GM18498 (cell line): ENCODE results near the gene ASF1B.
"Not testable (repeated sequence)": the region's sequence is repeated elsewhere in the genome, so short reads cannot be mapped to it uniquely, and the experiment has no call there.

Experiments used
- ATAC-seq: cut with Tn5 transposase; IDR thresholded peaks from one replicate; pipeline ENCODE4 v1.9.1; 2021; ENCODE audit warnings: mild to moderate bottlenecking, moderate library complexity; ENCODE audit not compliant: unreplicated experiment

The ASF1B gene

GRCh38 chr19:14136509-14137281 is at the start of gene ASF1B:
Gene ASF1B, minus strand, starts transcription at chr19:14136589. Its CDS starts 133 bp downstream, at chr19:14136456.
- peak; percentile 85 for ATAC-seq

DNA sequence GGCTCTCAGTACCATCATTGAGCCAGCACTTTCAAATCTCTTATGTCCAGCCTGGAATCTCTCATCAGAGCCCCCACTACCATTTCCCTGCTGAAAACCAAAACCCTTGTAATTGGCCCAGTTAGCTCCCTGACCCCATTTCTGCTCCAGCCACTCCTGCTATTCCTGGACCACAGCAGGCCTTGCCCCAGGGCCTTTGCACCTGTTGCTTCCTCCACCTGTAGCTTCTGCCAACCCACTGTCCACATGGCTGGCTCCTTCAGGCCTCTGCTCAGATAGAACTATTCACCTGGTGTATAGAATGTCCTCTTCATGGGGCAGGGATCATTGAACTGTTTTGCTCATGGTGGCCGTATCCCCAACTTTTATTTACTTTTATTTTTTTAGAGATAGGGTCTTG is 49.3 kb upstream of the ASF1B start:
- not testable (repeated sequence) for ATAC-seq

- no peak for ATAC-seq
Measured at GRCh38 chr19:14185158-14185557, 48.8 kb upstream of the ASF1B start.

- ATAC-seq, result no peak
Measured at GRCh38 chr19:14183741-14184350, 47.5 kb upstream of the ASF1B start.

DNA sequence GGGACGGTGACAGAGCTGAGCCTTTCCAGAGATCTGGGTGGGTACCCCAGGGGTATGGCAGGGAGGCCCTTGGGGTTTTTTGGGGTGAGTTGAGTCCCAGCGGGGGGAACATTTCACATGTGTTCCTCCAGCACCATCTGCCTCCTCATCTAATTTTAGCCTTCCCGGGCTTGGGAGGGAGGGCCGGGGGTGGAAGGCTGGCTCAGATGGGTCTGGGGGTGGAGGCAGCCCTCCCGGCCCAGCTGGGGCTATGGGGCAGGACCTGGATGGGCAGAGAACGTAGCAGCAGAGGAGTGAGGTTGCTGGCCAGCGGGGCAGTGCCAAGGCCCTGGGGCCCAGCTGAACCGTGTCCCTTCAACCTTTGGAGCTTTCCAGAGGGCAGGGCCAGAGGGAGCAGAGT is 46.1 kb upstream of the ASF1B start:
- no peak for ATAC-seq

GRCh38 chr19:14181906-14182305 is 45.5 kb upstream of the ASF1B start:
- ATAC-seq, result no peak

GRCh38 chr19:14181199-14181598 is 44.8 kb upstream of the ASF1B start:
- not testable (repeated sequence) for ATAC-seq

DNA sequence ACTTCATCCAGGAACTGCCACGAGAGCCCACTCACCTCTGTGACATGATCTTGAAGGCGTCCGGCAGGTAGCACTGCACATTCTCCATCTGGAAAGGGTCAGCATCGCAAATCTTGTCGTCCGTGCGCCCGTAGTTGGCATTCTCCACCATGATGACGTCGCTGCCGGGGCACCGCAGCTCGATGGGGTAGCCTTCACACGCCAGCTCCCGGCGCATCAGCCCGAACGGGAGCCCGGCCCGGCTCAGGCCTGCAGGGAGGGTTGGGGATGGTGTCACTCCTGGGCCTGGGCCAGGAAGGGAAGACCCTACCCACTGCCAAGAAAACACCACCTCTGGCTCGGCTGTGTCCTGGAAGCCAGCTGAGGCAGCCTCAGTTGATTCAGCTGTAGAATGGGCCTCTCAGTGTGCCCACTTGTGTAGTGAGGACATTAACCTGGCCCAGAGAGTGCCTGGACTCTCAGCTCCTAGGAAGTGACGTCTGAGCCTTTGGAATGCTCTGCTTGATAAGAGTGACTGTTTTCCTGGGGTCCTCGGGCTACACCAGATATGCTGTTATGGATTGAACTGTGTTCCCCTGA is 41.2 kb upstream of the ASF1B start:
- no peak for ATAC-seq

DNA sequence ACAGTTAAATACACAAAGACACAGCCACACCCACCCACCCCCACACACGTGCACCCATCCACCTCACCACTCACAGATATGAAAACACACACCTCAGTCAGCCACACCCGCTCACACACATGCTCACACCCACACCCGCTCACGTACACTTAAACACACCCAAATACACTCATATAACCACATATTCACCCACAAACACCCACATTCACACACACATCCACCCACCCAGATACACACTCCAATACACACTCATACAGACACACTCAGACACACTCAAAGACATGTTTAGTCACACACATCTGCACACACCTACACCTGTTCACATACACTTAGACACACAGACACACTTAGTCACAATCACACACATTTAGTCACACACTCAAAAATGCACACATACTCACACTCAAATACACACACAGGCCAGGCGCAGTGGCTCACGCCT is 39.0 kb upstream of the ASF1B start:
- ATAC-seq, result no peak

DNA sequence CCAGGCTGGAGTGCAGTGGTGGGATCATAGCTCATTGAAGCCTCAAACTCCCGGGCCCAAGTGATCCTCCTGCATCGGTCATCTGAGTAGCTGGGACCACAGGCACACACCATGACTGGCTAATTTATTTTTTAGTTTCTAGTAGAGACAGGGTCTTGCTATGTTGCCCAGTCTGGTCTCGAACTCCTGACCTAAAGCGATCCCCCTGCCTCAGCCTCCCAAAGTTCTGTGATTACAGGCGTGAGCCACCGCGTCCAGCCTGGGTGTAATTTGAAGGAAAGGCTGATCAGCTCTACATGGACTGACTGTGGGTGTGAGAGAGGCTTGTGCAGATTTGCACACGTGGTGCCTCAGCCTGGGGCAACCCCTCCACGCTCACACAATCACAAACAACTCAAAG is 38.5 kb upstream of the ASF1B start:
- ATAC-seq, result no peak

DNA sequence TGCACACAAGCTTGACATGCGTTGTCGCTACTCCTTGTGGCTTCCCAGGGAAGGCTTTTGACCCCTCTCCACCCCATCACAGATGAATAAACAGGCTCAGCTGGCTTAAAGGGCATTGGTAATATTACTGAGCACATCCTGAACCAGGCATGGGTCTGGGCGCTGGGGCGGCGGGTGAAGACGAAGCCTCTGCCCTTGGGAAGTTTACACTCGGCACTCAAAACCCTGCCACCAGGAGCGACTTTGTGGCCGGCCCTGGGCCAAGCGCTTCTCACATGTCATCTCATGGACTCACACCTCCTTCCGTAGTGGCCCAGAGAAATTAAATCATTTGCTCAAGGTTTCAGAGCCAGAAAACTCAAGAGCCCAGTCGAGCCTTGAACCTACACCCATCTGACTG is 32.6 kb upstream of the ASF1B start:
- ATAC-seq, result no peak

DNA sequence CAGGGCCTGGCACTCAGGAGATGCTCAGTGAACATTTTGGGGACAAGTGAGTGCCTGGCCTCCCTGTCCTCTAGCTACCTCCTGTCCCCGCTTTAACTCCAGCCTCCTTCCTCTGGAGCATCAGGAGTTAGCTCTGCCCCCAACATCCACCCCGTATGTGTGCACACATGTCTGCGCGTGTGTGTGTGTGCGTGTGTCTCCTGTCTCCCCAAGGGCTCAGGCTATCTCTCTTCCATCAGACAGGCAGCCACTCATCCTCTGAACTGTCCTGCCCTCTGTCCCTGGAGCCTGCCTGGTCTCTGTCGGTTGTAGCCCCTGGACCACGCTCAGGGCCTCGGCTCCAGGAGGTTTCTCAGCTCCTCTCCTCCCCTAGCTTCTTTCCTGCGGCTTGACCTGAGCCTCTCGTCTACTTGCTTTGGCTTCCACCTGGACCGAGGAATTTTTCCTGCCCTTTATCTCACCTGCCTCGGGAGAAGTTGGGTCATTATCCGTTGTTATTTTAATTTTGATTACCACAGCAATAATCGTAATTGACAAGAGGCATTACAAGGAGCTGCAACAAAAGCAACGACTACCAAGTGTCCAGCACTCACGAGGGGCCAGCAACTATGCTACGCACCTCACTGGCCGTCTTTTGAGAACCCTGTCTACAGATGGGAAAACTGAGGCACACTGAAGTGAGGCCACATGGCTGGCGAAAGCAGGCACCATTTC is 32.0 kb upstream of the ASF1B start:
- ATAC-seq, result no peak

DNA sequence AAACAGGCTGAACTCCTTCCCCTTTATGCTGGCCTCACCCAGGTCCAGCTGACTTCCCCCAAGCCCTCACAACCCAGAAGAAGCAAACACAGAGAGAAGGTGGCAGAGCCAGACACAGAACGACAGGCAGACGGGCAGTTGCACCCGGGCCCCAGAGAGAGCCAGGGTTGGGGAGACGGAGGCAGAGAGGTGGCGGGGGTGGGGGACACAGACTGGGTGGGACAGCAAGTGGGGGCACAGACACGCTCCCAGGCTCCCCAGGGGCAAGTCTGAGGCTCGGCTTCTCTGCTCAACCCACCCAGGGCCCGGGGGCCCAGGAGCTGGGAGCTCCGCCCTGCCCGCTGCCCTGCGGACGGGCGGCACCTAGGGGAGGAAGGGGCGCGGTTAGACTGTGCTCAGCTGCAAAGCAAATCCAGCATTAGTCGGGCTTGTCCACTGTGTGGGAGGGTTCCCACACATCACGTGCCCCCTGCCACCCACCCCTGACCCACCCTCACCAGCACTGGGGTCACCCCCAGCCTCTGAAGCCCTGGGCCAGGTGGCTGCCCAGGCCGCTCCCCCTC is 31.3 kb upstream of the ASF1B start:
- no peak for ATAC-seq

- ATAC-seq, result no peak
Measured at GRCh38 chr19:14166999-14167575, 30.7 kb upstream of the ASF1B start.

- no peak for ATAC-seq
Measured at GRCh38 chr19:14165990-14166830, 29.8 kb upstream of the ASF1B start.

DNA sequence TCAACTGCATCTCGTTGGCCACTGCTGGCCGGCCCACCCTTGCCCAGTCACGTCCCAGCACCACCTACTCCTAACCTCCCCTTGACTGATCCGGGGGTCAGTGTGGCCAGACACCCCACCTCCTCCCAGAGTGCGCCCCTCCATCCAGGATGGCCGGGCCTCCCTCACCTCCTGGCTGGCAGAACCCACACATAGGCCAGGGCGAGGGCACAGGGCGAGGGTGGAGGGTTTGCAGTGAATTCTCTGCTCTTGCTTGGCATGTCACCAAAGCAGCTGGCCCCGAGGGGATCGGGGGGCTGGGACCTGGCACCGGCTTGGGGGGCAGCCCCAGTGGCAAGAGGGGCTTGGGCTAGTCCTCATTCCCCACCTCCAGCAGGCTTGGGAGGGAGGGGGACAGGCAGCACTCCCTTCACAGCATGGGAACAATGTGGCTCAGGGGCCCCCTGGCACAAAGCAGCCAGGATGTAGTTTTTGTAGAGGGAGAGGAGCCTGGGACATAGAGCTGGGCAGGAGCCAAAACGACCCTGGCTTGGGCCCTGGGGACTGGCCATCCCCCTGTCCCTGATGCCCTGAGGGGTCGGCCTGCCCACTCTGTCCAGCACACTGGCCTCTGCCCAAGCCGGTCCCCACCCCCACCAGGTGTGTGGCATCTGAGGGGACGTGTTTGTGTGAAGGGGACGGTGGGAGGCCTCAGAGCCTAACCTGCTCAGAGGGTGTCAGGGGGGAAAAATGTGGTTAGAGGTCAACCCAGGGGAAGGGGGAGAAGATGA is 28.5 kb upstream of the ASF1B start:
- ATAC-seq, result no peak

- no peak for ATAC-seq
Measured at GRCh38 chr19:14164082-14164481, 27.7 kb upstream of the ASF1B start.

GRCh38 chr19:14162871-14163297 is 26.5 kb upstream of the ASF1B start:
- no peak for ATAC-seq

GRCh38 chr19:14161305-14161704 is 24.9 kb upstream of the ASF1B start:
- no peak for ATAC-seq
